IMR-90 (cell line): ENCODE results near the gene TENT5C. TPM values are rescaled to one million over a fixed set of nuclear protein-coding genes. Genes with fewer than 3 reads are reported as not detected.

ENCODE experiments used
- ATAC-seq: fragments of 200-7000 bp; cut with Tn5 transposase; 2 replicates; pipeline ENCODE4 v1.9.1; 2020; ENCODE audit warnings: low read depth, mild to moderate bottlenecking, moderate library complexity
- BruUV-seq: library from RNA; stranded (reverse); fragments of 400-500 nt; replicated peaks from 2 replicates; lab custom pipeline; 2021; lab: Mats Ljungman, UMichigan
- CTCF ChIA-PET: fragments of 300-600 bp; formaldehyde crosslinking; extraction: SDS; loops from one replicate; lab custom pipeline; 2021; ENCODE audit warnings: antibody characterized with exemption; lab: Yijun Ruan, JAX
- POLR2A ChIA-PET: fragments of 300-600 bp; sonication (Branson Sonifier 250); formaldehyde crosslinking; loops from one replicate; lab custom pipeline; 2022; ENCODE audit warnings: antibody characterized with exemption; ENCODE audit not compliant: unreplicated experiment; lab: Charles Lee
- DNase-seq: peaks from one replicate; pipeline ENCODE4 v3.0.0; 2013
- H2AFZ ChIP-seq: replicated peaks from 2 replicates; pipeline ENCODE3; 2013; ENCODE audit warnings: low read length, mild to moderate bottlenecking; ENCODE audit not compliant: poor library complexity
- H2AK5ac ChIP-seq: 2 replicates; pipeline ENCODE4 v1.6.1; 2013; ENCODE audit warnings: low read depth, low read length, inconsistent platforms
- H2AK9ac ChIP-seq: replicated peaks from 2 replicates; pipeline ENCODE3; 2013; ENCODE audit warnings: mild to moderate bottlenecking, low read depth, low read length, moderate library complexity; ENCODE audit not compliant: poor library complexity
- H2BK120ac ChIP-seq: 2 replicates; pipeline ENCODE4 v1.6.1; 2013; ENCODE audit warnings: low read depth, low read length, inconsistent platforms
- H2BK15ac ChIP-seq: 3 replicates; pipeline ENCODE4 v1.6.1; 2013; ENCODE audit warnings: low read depth, low read length, inconsistent platforms
- H2BK20ac ChIP-seq: 2 replicates; pipeline ENCODE4 v1.6.1; 2013; ENCODE audit warnings: low read depth, mild to moderate bottlenecking, inconsistent platforms, low read length, moderate library complexity
- H2BK5ac ChIP-seq: 2 replicates; pipeline ENCODE4 v1.6.1; 2013; ENCODE audit warnings: mild to moderate bottlenecking, low read depth, low read length, inconsistent platforms; ENCODE audit not compliant: poor library complexity, severe bottlenecking
- H3K14ac ChIP-seq: replicated peaks from 2 replicates; pipeline ENCODE4 v1.6.1; 2013; ENCODE audit warnings: low read depth, low read length, inconsistent platforms
- H3K18ac ChIP-seq: 2 replicates; pipeline ENCODE4 v1.6.1; 2013; ENCODE audit warnings: low read depth, low read length, control low read depth
- H3K23ac ChIP-seq: 2 replicates; pipeline ENCODE4 v1.6.1; 2013; ENCODE audit warnings: low read depth, low read length, inconsistent platforms
- H3K27ac ChIP-seq: 2 replicates; pipeline ENCODE4 v1.5.1; 2013; ENCODE audit warnings: mild to moderate bottlenecking, control low read depth, low read length; ENCODE audit not compliant: insufficient read depth
- H3K27me3 ChIP-seq: 2 replicates; pipeline ENCODE4 v1.6.1; 2013; ENCODE audit warnings: low read length; ENCODE audit not compliant: control insufficient read depth, insufficient read depth
- H3K36me3 ChIP-seq: 2 replicates; pipeline ENCODE4 v1.6.1; 2013; ENCODE audit warnings: low read length, mixed read lengths; ENCODE audit not compliant: control insufficient read depth, insufficient read depth
- H3K4ac ChIP-seq: 2 replicates; pipeline ENCODE4 v1.6.1; 2013; ENCODE audit warnings: low read depth, low read length, inconsistent platforms
- H3K4me1 ChIP-seq: 2 replicates; pipeline ENCODE4 v1.6.1; 2013; ENCODE audit warnings: low read length, mixed read lengths; ENCODE audit not compliant: control insufficient read depth, insufficient read depth
- H3K4me2 ChIP-seq: 2 replicates; pipeline ENCODE4 v1.6.1; 2013; ENCODE audit warnings: low read depth, mild to moderate bottlenecking, control low read depth, low read length, moderate library complexity
- H3K4me3 ChIP-seq: 2 replicates; pipeline ENCODE4 v1.5.1; 2013; ENCODE audit warnings: low read depth, mild to moderate bottlenecking, control low read depth, low read length, moderate library complexity; ENCODE audit not compliant: insufficient read depth
- H3K56ac ChIP-seq: 2 replicates; pipeline ENCODE4 v1.6.1; 2013; ENCODE audit warnings: low read length, inconsistent platforms; ENCODE audit not compliant: insufficient read depth; ENCODE audit errors: extremely low read depth
- H3K79me1 ChIP-seq, 2 experiments: 2 replicates each; pipeline ENCODE4 v1.6.1; 2013; ENCODE audit warnings: low read length in 2 of 2, inconsistent platforms in 1 of 2, low read depth in 1 of 2
- H3K9ac ChIP-seq: 2 replicates; pipeline ENCODE4 v1.6.1; 2013; ENCODE audit warnings: low read depth, low read length, control low read depth
- H3K9me1 ChIP-seq: 2 replicates; pipeline ENCODE4 v1.6.1; 2013; ENCODE audit warnings: low read length, inconsistent platforms; ENCODE audit not compliant: insufficient read depth
- H3K9me3 ChIP-seq: 2 replicates; pipeline ENCODE4 v1.6.1; 2013; ENCODE audit warnings: low read length; ENCODE audit not compliant: control insufficient read depth, insufficient read depth
- H4K20me1 ChIP-seq: 2 replicates; pipeline ENCODE4 v1.6.1; 2013; ENCODE audit warnings: low read length, inconsistent platforms; ENCODE audit not compliant: insufficient read depth
- H4K5ac ChIP-seq: 2 replicates; pipeline ENCODE4 v1.6.1; 2013; ENCODE audit warnings: mild to moderate bottlenecking, low read depth, low read length, control low read depth
- H4K8ac ChIP-seq, 2 experiments: 2 replicates each; pipeline ENCODE4 v1.6.1; 2013; ENCODE audit warnings: low read depth in 2 of 2, low read length in 2 of 2, control low read depth in 1 of 2, inconsistent platforms in 1 of 2
- H4K91ac ChIP-seq: 2 replicates; pipeline ENCODE4 v1.6.1; 2013; ENCODE audit warnings: low read depth, low read length, inconsistent platforms; ENCODE audit not compliant: insufficient read depth
- BHLHE40 ChIP-seq: fragments of 150-350 bp; IDR thresholded peaks from 2 replicates; pipeline ENCODE4 v1.6.1; 2016; ENCODE audit warnings: mild to moderate bottlenecking, low read depth, low read length
- CEBPB ChIP-seq: IDR thresholded peaks from 2 replicates; pipeline ENCODE4 v1.6.1; 2012; ENCODE audit warnings: low read depth, low read length, improper control_type of control experiment
- FOS ChIP-seq: fragments of 150-350 bp; IDR thresholded peaks from 2 replicates; pipeline ENCODE4 v1.6.1; 2016; ENCODE audit warnings: low read depth, low read length
- MAFK ChIP-seq: IDR thresholded peaks from 2 replicates; pipeline ENCODE4 v1.6.1; 2012; ENCODE audit warnings: low read depth, low read length, improper control_type of control experiment
- NFE2L2 ChIP-seq: fragments of 150-350 bp; IDR thresholded peaks from 2 replicates; pipeline ENCODE4 v1.6.1; 2016; ENCODE audit warnings: low read depth, mild to moderate bottlenecking, low read length
- RAD21 ChIP-seq: IDR thresholded peaks from 2 replicates; pipeline ENCODE4 v1.6.1; 2012; ENCODE audit warnings: low read length, improper control_type of control experiment
- RFX5 ChIP-seq: IDR thresholded peaks from 2 replicates; pipeline ENCODE4 v1.8.0; 2012; ENCODE audit warnings: low read depth, mild to moderate bottlenecking, low read length, moderate library complexity
- WGBS, 2 experiments: methylation state at CpG; one replicate each; pipeline versions ENCODE4 v1.1.5 to v1.1.7; 2013; ENCODE audit warnings: missing lambda C conversion rate in 2 of 2; ENCODE audit not compliant: insufficient read length in 1 of 2; ENCODE audit errors: extremely low coverage in 2 of 2; 5-methylcytosine and 5-hydroxymethylcytosine counted together
- dilution Hi-C: fragments of 300-500 bp; cut with HindIII; formaldehyde crosslinking; loops from one replicate; pipeline ENCODE4 v1.14.3; 2018; ENCODE audit warnings: low sequenced_read_pairs; ENCODE audit not compliant: unreplicated experiment
- in situ Hi-C: fragments of 300-500 bp; cut with MboI; formaldehyde crosslinking; loops from 3 replicates; pipeline ENCODE4 v1.14.3; 2019; ENCODE audit warnings: low sequenced_read_pairs, inconsistent platforms, mixed read lengths
- intact Hi-C: fragments of 100-400 bp; cut with micrococcal nuclease; formaldehyde crosslinking; loops from 2 replicates; pipeline ENCODE4 v1.10.0; 2022
- polyA plus RNA-seq, 3 experiments: library from polyadenylated mRNA; depleted of rRNA; stranded (reverse); fragments of >200 nt; gene quantifications; 2 replicates each; pipeline ENCODE4 v1.2.3, GENCODE V29; 2012; ENCODE audit warnings: low replicate concordance in 1 of 3
- total RNA-seq: library from RNA; depleted of rRNA; stranded (reverse); fragments of >200 nt; gene quantifications from 2 replicates; pipeline ENCODE4 v1.2.3, GENCODE V29; 2012
- TF ChIP-seq, protein P1 (sequence below): fragments of 150-350 bp; IDR thresholded peaks from 2 replicates; pipeline ENCODE4 v1.6.1; 2017; ENCODE audit warnings: mild to moderate bottlenecking, antibody characterized with exemption, low read length, low read depth

The TENT5C gene
- total and polyA plus RNA-seq, 2 of the 4 experiments (the other 2 are of a cell fraction) = 1.5 to 4.1 TPM

DNA sequence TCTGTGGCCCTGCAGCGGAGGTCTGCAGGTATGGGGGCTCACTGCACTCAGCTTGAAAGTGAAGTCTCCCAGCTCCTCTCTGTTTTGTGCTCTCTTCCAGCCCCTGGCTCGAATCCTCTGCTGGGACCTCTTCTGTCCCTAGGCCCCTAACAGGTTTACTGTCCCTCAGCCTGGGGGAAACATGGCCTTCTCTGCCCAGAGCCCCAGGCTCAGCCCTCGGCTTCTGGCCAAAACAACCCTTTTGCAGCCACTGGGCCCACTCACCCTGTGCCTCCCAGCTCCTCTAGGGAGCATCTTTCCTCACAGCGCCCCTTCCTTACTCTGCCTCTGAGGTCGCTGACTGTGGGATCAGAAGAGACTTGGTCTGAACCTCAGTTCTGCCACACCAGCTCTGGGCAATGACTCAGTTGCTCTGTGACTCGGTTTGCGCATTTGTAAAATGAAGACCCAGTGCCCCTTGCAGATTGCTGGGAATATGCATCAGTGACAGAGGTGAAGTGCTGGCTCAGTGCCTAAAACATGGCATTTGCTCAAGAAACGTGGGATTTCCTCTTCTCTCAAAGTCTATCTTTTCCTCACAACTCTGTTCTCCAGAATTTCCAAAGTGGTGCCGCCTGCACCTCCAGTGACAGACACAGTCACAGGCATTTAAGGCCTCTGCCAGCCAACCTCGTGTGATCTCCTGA, 26.5 kb upstream of the TENT5C start:
- H4K5ac ChIP-seq = no peak overlapping the region
- ChIA-PET CTCF (no interaction called here), POLR2A (no interaction called here)
- H2BK15ac ChIP-seq = no peak overlapping the region
- no TSS peak for BruUV-seq
- H4K20me1 ChIP-seq = no peaks in the 10 kb centered on the region
- no peaks in the 10 kb centered on the region for H3K36me3 ChIP-seq
- H2BK5ac ChIP-seq = no peak overlapping the region
- H3K23ac ChIP-seq = no peak overlapping the region
- H3K4me3 ChIP-seq = no peak overlapping the region
- H4K91ac ChIP-seq = no peak overlapping the region
- H3K4ac ChIP-seq = no peak overlapping the region
- no peak overlapping the region for H3K4me2 ChIP-seq
- H2BK120ac ChIP-seq = no peak overlapping the region
- no peaks in the 10 kb centered on the region for H3K79me1 ChIP-seq
- 60% methylated on average over 4 of the region's 10 CpGs; no CpG with 5 or more reads in 1 of the 2 experiments for WGBS, 2 experiments
- no peak overlapping the region for H3K9ac ChIP-seq
- no peak for TF ChIP-seq RAD21
- TF ChIP-seq BHLHE40 = no peak
- TF ChIP-seq MAFK = no peak
- no peak for TF ChIP-seq FOS
- no peak for TF ChIP-seq NFE2L2
- TF ChIP-seq CEBPB = no peak
- TF ChIP-seq RFX5 = no peak
- TF ChIP-seq, protein P1, sequence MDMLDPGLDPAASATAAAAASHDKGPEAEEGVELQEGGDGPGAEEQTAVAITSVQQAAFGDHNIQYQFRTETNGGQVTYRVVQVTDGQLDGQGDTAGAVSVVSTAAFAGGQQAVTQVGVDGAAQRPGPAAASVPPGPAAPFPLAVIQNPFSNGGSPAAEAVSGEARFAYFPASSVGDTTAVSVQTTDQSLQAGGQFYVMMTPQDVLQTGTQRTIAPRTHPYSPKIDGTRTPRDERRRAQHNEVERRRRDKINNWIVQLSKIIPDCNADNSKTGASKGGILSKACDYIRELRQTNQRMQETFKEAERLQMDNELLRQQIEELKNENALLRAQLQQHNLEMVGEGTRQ = no peak
- H3K14ac ChIP-seq = no peak overlapping the region
- no peak overlapping the region for H3K27ac ChIP-seq
- dilution Hi-C loops = no loop called here
- in situ Hi-C loops = no loop called here
- H2AFZ ChIP-seq = no peak overlapping the region
- peaks cover 5% of the 10 kb centered on the region; the same call in 1 of the 2 replicates for H3K27me3 ChIP-seq
- H2BK20ac ChIP-seq = no peak overlapping the region
- no peaks in the 10 kb centered on the region for H3K9me1 ChIP-seq
- H3K4me1 ChIP-seq = no peaks in the 10 kb centered on the region
- no peaks in the 10 kb centered on the region for H3K9me3 ChIP-seq
- intact Hi-C loops = no loop called here
- no peak overlapping the region for H2AK5ac ChIP-seq
- no peak for DNase-seq
- H2AK9ac ChIP-seq = no peak overlapping the region
- ATAC-seq = no peak
- H4K8ac ChIP-seq = no peak overlapping the region
- no peak overlapping the region for H3K56ac ChIP-seq
- H3K18ac ChIP-seq = no peak overlapping the region
